HK-2 (cell line): ENCODE measurements around the gene STOM.
A peak's percentile ranks its signal among the peaks of the same experiment; 100 is the strongest.

ENCODE experiments used
- DNase-seq: peaks from one replicate; pipeline ENCODE4 v3.0.0-alpha.2; 2018; ENCODE audit not compliant: unreplicated experiment

The STOM gene

GRCh38 chr9:121322037-121322736 lies 47.9 kb downstream of the STOM start:
- DNase-seq: peak; percentile 7

- DNase-seq: peak; percentile 13
Measured at GRCh38 chr9:121321016-121321503, 49.0 kb downstream of the STOM start.

- no peak for DNase-seq
Measured at GRCh38 chr9:121319383-121319780, 50.7 kb downstream of the STOM start.

GRCh38 chr9:121318631-121319382 lies 51.2 kb downstream of the STOM start:
- no peak for DNase-seq

- DNase-seq: no peak
Measured at GRCh38 chr9:121317737-121318630, 52.1 kb downstream of the STOM start.

GRCh38 chr9:121316852-121317373 lies 53.1 kb downstream of the STOM start:
- DNase-seq: no peak

- DNase-seq: no peak
Measured at GRCh38 chr9:121316378-121316777, 53.7 kb downstream of the STOM start.

- no peak for DNase-seq
Measured at GRCh38 chr9:121313458-121314152, 56.4 kb downstream of the STOM start.

GRCh38 chr9:121312169-121312568 lies 57.9 kb downstream of the STOM start:
- no peak for DNase-seq

GRCh38 chr9:121310571-121310970 lies 59.5 kb downstream of the STOM start:
- no peak for DNase-seq

- no peak for DNase-seq
Measured at GRCh38 chr9:121309833-121310425, 60.1 kb downstream of the STOM start.

- DNase-seq: no peak
Measured at GRCh38 chr9:121309171-121309570, 60.9 kb downstream of the STOM start.

GRCh38 chr9:121308765-121309164 lies 61.3 kb downstream of the STOM start:
- DNase-seq: no peak

GRCh38 chr9:121307976-121308375 lies 62.1 kb downstream of the STOM start:
- DNase-seq: no peak

- no peak for DNase-seq
Measured at GRCh38 chr9:121305269-121305994, 64.6 kb downstream of the STOM start.

GRCh38 chr9:121304707-121305106 lies 65.3 kb downstream of the STOM start:
- DNase-seq: no peak

- no peak for DNase-seq
Measured at GRCh38 chr9:121303456-121304451, 66.3 kb downstream of the STOM start.

- no peak for DNase-seq
Measured at GRCh38 chr9:121302786-121303185, 67.3 kb downstream of the STOM start.

- DNase-seq: no peak
Measured at GRCh38 chr9:121302341-121302740, 67.7 kb downstream of the STOM start.
